Measurements from ENCODE around the gene LRRC47. TPM values are rescaled to one million over a fixed set of nuclear protein-coding genes. Genes with fewer than 3 reads are reported as not detected.
A peak's percentile ranks its signal among the peaks of the same experiment; 100 is the strongest.

The LRRC47 gene
- total and polyA plus RNA-seq, 5 donors = 23.3 to 60.3 (median 51.2) TPM

DNA sequence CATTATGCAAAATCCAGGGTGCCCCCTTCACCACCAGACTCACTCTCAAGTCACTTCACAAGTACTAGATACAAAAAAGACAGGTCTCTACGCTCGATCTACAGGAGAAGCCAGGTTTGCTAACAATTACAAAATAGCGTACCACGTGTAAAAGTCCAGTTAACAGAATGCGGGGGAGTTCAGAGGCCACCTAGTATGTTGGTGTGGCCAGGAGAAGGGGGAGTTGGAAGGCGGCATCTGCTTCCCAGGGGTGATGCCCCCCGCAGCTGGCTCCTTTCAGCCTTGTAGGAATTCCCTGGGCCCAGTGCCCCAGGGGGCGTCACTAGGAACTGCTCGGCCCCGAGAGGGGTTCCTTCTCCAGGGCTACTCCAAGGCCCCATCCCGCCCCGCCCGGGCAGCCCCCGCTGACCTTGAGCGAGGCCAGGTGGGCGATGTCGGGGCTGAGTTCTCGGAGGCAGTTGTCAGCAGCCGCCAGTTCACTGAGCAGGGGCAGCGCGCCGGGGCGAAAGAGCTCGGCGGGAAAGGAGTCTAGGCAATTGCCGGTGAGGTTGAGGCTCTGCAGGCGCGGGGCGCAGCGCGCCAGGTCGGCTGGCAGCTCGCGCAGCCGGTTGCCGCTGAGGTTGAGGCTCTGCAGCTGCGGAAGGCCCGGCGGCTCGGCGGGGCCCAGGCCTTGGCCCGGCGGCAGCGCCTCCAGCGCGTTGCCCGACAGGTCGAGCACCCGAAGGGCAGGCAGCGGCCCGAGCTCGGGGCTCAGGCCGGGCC lies 664 bp downstream of the LRRC47 start:
- DNase-seq (peak in 1 of 3 donors; percentile 67), ATAC-seq (no peak)
- Histone ChIP-seq H3K4me3 (ENCODE audit: low read length) (peak overlapping the region; percentile 92), H3K27ac (ENCODE audit: low read length) (peak overlapping the region; percentile 71), H3K27me3 (ENCODE audit: control insufficient read depth, insufficient read depth) (no peaks in the 10 kb centered on the region), H3K9me3 (ENCODE audit: control insufficient read depth, low read length) (no peaks in the 10 kb centered on the region), H3K4me1 (ENCODE audit: control insufficient read depth, insufficient read depth, low read length) (peaks cover 11% of the 10 kb centered on the region)
- 5% methylated on average over 53 of the region's 53 CpGs for WGBS
- intact Hi-C loops (cut with DNase I) = no loop called here

- WGBS = 73% methylated on average over 18 of the region's 18 CpGs
- no peak overlapping the region for H3K27ac ChIP-seq (ENCODE audit: low read length)
- H3K27me3 ChIP-seq (ENCODE audit: control insufficient read depth, insufficient read depth) = no peaks in the 10 kb centered on the region
- intact Hi-C loops (cut with DNase I) = no loop called here
- DNase-seq (peak in 1 of 3 donors; percentile 16), ATAC-seq (no peak)
- H3K4me1 ChIP-seq (ENCODE audit: control insufficient read depth, insufficient read depth, low read length) = peaks cover 12% of the 10 kb centered on the region
- H3K4me3 ChIP-seq (ENCODE audit: low read length) = no peak overlapping the region
- H3K9me3 ChIP-seq (ENCODE audit: control insufficient read depth, low read length) = no peaks in the 10 kb centered on the region
These were observed 5.3 kb downstream of the LRRC47 start for GRCh38 chr1:3790952-3791351.

DNA sequence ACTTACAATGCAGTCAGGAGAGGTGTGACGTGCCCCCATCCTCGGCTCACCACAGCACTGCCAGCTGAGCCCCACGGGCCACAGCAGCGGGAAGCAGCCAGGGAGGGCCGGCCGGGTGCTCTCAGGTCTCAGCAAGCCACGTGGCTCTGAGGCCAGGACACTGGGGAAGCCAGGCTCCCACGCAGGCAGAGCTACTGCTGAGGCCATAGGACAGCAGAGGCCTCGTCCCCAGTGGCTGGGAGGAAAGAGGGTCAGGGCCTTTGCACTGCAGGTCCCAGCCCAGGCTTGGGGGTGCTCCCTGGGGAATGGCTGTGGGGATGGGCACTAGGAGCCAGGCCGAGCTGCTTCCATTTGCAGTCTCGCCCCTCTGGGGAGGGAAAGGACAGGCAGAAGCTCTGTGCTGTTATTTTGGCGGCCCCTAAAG lies 5.8 kb downstream of the LRRC47 start:
- no peaks in the 10 kb centered on the region for H3K27me3 ChIP-seq (ENCODE audit: control insufficient read depth, insufficient read depth)
- no peak overlapping the region for H3K4me3 ChIP-seq (ENCODE audit: low read length)
- H3K27ac ChIP-seq (ENCODE audit: low read length) = no peak overlapping the region
- 54% methylated on average over 12 of the region's 12 CpGs for WGBS
- peaks cover 12% of the 10 kb centered on the region for H3K4me1 ChIP-seq (ENCODE audit: control insufficient read depth, insufficient read depth, low read length)
- DNase-seq = peak in 1 of 3 donors; percentile 74
- no peaks in the 10 kb centered on the region for H3K9me3 ChIP-seq (ENCODE audit: control insufficient read depth, low read length)
- intact Hi-C loops (cut with DNase I) = no loop called here
- ATAC-seq = peak in 1 of 2 donors; percentile 17

DNA sequence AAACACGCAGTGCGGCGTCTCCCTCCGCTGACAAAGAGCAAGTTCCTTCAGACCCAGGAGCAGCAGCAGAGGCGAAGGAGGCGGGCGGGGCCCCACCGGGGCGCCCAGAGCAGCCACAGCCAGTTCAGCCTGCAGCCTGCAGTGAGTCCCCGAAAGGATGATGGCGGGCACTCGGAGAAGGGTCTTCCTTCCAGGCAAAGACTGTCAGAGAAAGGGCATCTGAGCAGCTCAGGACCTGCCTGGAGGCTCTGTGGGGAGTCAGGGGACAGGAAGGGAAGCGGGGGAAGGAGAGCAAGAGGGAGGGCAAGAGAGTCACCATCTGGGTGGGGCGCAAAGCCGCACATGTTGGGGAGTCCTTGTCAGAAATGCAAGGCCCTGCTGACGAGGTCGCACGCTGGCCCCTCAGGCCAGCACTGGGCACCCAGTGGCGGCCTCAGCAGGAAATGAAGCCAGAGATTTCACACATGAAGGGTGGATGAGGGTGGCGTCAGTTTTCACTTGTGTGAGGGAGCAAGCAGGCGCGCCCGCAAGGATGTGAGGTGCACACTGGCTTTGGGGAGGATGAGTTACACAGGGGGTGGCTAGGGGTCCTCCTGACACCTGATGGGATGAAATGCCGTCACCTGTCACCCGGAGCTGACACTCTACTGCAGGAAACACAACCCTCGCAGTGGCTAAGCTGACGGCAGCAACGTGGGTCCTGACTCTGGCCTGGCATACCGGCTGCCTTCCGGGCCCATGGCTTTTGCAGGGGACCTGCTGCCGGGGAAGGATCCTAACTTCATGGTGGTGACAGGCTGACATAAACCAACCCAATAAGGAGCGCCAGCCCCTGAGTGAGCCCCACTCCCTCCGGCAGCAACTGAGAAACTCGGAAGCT lies 6.6 kb downstream of the LRRC47 start:
- WGBS = 77% methylated on average over 34 of the region's 34 CpGs
- no peak overlapping the region for H3K4me3 ChIP-seq (ENCODE audit: low read length)
- H3K9me3 ChIP-seq (ENCODE audit: control insufficient read depth, low read length) = no peaks in the 10 kb centered on the region
- DNase-seq (peak in 1 of 3 donors; percentile 40), ATAC-seq (no peak)
- intact Hi-C loops (cut with DNase I) = no loop called here
- H3K27ac ChIP-seq (ENCODE audit: low read length) = no peak overlapping the region
- no peaks in the 10 kb centered on the region for H3K27me3 ChIP-seq (ENCODE audit: control insufficient read depth, insufficient read depth)
- peaks cover 12% of the 10 kb centered on the region for H3K4me1 ChIP-seq (ENCODE audit: control insufficient read depth, insufficient read depth, low read length)

DNA sequence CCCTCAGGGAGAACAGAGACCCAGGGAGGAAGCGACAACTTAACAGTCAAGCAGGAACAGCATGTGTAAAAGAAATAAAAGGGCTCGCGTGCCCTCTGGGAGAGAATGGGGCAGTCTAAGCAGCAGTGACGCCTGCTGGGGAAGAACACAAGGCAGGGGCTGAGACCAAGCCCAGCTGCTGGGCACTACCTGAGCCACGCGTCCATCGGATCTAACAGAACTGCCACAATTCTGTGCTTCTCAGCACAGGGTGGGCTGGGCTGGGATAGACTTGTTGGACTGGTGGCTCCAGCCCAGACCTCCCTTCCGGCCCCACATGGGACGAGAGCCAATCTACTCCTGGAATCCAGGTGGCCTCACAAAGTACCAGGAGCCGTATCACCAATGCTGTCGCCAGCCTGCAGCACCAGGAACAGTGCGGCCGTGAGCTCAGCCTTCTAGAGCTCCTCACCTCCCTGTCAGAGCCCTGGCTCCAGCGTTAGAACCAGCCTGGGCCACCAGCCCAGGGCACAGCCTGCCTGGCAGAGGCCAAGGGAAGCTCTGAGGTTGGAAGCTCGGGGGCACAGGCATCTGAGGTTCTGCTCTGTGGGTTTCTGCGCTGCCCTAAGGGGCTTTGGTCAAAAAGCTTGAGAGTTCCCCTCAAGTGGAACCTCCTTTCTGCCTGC lies 7.4 kb downstream of the LRRC47 start:
- ATAC-seq (no peak), DNase-seq (peak in 1 of 3 donors; percentile 35)
- Histone ChIP-seq H3K4me3 (ENCODE audit: low read length) (no peak overlapping the region), H3K27me3 (ENCODE audit: control insufficient read depth, insufficient read depth) (no peaks in the 10 kb centered on the region), H3K9me3 (ENCODE audit: control insufficient read depth, low read length) (no peaks in the 10 kb centered on the region), H3K27ac (ENCODE audit: low read length) (no peak overlapping the region), H3K4me1 (ENCODE audit: control insufficient read depth, insufficient read depth, low read length) (peaks cover 8% of the 10 kb centered on the region)
- 82% methylated on average over 16 of the region's 16 CpGs for WGBS
- intact Hi-C loops (cut with DNase I) = no loop called here

DNA sequence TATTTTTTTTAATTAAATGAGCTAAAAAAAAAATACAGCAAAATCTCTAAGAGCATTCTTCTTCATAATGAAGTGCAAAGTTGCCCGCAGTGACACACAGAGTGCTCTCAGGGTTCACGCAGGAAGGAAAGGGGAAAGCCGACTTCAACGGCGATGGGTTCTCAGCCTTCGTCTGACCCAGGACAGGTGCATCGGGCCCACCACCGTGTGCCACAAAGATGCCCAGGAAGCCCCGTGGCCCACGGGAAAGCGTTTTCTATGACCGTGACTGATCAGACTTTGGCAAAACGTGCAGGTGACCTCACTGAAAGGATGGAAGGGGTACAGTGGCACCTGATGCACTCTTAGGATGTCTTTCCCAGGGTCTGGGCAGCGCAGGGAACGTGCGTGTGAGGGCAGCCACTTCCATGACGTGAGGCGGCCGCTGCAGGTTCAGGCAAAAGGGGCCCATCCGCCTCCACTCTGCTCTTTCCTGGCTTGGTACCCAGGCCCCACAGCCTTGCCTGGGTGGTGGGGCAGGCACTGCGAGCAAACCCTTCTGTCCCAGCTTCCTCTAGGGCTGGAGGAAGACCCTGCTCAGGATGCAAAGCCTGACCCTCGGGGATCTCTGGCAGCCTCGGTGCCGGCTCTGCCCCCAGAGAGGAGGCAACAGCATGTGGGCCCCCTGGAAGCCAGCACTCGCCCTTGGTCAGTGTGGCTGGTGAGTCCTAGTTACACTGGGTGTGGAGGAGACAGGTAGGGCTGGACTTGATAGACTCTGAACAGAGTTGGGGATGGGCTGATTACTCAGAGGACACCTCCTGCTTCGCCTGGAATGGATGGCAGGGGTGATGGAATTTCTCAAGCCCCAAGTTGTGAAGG lies 8.3 kb downstream of the LRRC47 start:
- peak in 1 of 3 donors; percentile 42 for DNase-seq
- WGBS = 89% methylated on average over 26 of the region's 26 CpGs
- intact Hi-C loops (cut with DNase I) = no loop called here
- Histone ChIP-seq H3K27ac (ENCODE audit: low read length) (no peak overlapping the region), H3K9me3 (ENCODE audit: control insufficient read depth, low read length) (no peaks in the 10 kb centered on the region), H3K27me3 (ENCODE audit: control insufficient read depth, insufficient read depth) (no peaks in the 10 kb centered on the region), H3K4me1 (ENCODE audit: control insufficient read depth, insufficient read depth, low read length) (peaks cover 7% of the 10 kb centered on the region), H3K4me3 (ENCODE audit: low read length) (no peak overlapping the region)
- no peak for ATAC-seq

GRCh38 chr1:3787349-3787715 lies 9.0 kb downstream of the LRRC47 start:
- no peak overlapping the region for H3K27ac ChIP-seq (ENCODE audit: low read length)
- intact Hi-C loops (cut with DNase I) = no loop called here
- no peaks in the 10 kb centered on the region for H3K9me3 ChIP-seq (ENCODE audit: control insufficient read depth, low read length)
- no peaks in the 10 kb centered on the region for H3K27me3 ChIP-seq (ENCODE audit: control insufficient read depth, insufficient read depth)
- no peak overlapping the region for H3K4me3 ChIP-seq (ENCODE audit: low read length)
- WGBS = 75% methylated on average over 10 of the region's 10 CpGs
- ATAC-seq (no peak), DNase-seq (no peak)
- H3K4me1 ChIP-seq (ENCODE audit: control insufficient read depth, insufficient read depth, low read length) = peaks cover 7% of the 10 kb centered on the region

DNA sequence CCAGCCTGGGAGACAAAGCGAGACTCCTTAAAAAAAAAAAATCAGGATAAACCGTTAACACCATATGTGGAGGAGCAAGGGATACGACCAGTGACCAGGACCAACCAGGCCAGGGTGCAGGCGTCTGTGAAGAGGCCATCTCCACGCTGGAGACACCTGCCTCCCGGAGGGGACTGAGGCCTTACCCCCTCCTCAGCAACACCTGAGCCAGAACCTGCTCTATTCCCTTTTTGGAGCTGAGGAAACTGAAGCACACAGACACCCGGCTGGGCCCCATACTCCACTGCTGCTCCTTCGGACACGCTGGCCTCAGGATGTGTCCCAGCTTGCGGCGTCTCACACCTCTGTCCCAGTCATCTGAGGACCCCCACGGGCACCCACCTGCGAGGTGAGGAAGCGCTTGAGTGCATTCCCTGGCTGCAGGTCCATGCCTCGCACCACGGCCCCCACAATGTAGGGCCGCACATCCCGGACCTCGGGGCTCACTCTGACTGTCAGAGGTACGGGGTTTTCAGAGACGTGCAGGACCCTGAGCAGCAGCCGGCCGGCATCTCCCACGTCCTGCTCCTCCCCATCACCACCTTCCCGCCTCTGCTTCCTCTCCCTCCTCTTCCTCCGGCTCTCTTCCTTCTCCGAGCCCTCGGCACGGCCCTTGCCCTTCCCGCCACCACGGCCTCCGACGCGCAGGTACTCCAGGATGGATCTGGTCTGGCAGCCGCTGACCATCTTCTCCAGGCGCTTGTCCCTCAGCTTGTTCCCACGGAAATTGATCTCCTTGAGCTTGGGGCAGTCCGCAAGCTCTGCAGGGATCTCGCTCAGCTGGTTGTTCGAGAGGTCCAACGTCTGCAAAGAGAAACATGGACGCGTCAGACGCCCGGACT lies 9.6 kb downstream of the LRRC47 start:
- Histone ChIP-seq H3K27ac (ENCODE audit: low read length) (no peak overlapping the region), H3K27me3 (ENCODE audit: control insufficient read depth, insufficient read depth) (no peaks in the 10 kb centered on the region), H3K9me3 (ENCODE audit: control insufficient read depth, low read length) (no peaks in the 10 kb centered on the region), H3K4me3 (ENCODE audit: low read length) (no peak overlapping the region), H3K4me1 (ENCODE audit: control insufficient read depth, insufficient read depth, low read length) (peaks cover 7% of the 10 kb centered on the region)
- intact Hi-C loops (cut with DNase I) = no loop called here
- WGBS = 88% methylated on average over 45 of the region's 45 CpGs
- DNase-seq (peak in 1 of 3 donors; percentile 54), ATAC-seq (no peak)

- intact Hi-C loops (cut with DNase I) = no loop called here
These were observed 10.7 kb downstream of the LRRC47 start for GRCh38 chr1:3785456-3786157.

More at GRCh38 chr1:3785456-3786157, 10.7 kb downstream of the LRRC47 start:
- no peak for ATAC-seq
- H3K27me3 ChIP-seq (ENCODE audit: control insufficient read depth, insufficient read depth) = no peaks in the 10 kb centered on the region
- DNase-seq = peak in 2 of 3 donors; percentile 35 to 47
- no peak overlapping the region for H3K27ac ChIP-seq (ENCODE audit: low read length)
- 75% methylated on average over 14 of the region's 14 CpGs for WGBS
- peaks cover 1% of the 10 kb centered on the region for H3K4me1 ChIP-seq (ENCODE audit: control insufficient read depth, insufficient read depth, low read length)
- no peaks in the 10 kb centered on the region for H3K9me3 ChIP-seq (ENCODE audit: control insufficient read depth, low read length)
- H3K4me3 ChIP-seq (ENCODE audit: low read length) = no peak overlapping the region

Measured in right cardiac atrium (tissue), 5 donors.